ENCODE results near the gene PPP3CA. TPM values are rescaled to one million over a fixed set of nuclear protein-coding genes. Genes with fewer than 3 reads are reported as not detected.
A peak's percentile ranks its signal among the peaks of the same experiment; 100 is the strongest.

The PPP3CA gene
- total RNA-seq, 2 donors from 2014 or later, result 11.3 to 15.6 TPM

- H3K4me3 Mint-ChIP-seq, result no peak overlapping the region
- ATAC-seq (replicated peaks in 1 of 2) (no peak), DNase-seq (no peak)
- peaks cover 26% of the 10 kb centered on the region for H3K4me1 Mint-ChIP-seq (ENCODE audit: low read depth)
- H3K27ac Mint-ChIP-seq, result peak overlapping the region; percentile 5
- H3K36me3 Mint-ChIP-seq (ENCODE audit: insufficient read depth in 2 of 2), result peaks cover 0 to 1% of the 10 kb centered on the region in 2 donors
- no peaks in the 10 kb centered on the region for H3K9me3 Mint-ChIP-seq
- no peaks in the 10 kb centered on the region for H3K27me3 Mint-ChIP-seq (ENCODE audit: low read depth)
Measured at GRCh38 chr4:101230801-101231426, 116.4 kb downstream of the PPP3CA start.

GRCh38 chr4:101229116-101229515 is 118.2 kb downstream of the PPP3CA start:
- H3K4me3 Mint-ChIP-seq, result no peak overlapping the region
- peaks cover 0 to 1% of the 10 kb centered on the region in 2 donors for H3K36me3 Mint-ChIP-seq (ENCODE audit: insufficient read depth in 2 of 2)
- DNase-seq, result no peak
- H3K27me3 Mint-ChIP-seq (ENCODE audit: low read depth), result no peaks in the 10 kb centered on the region
- H3K4me1 Mint-ChIP-seq (ENCODE audit: low read depth), result peaks cover 23% of the 10 kb centered on the region
- ATAC-seq (replicated peaks in 1 of 2), result no peak
- no peaks in the 10 kb centered on the region for H3K9me3 Mint-ChIP-seq
- H3K27ac Mint-ChIP-seq, result no peak overlapping the region

GRCh38 chr4:101227715-101228114 is 119.6 kb downstream of the PPP3CA start:
- Mint-ChIP-seq H3K4me1 (ENCODE audit: low read depth) (peaks cover 23% of the 10 kb centered on the region), H3K9me3 (no peaks in the 10 kb centered on the region), H3K27me3 (ENCODE audit: low read depth) (no peaks in the 10 kb centered on the region), H3K36me3 (ENCODE audit: insufficient read depth in 2 of 2) (peaks cover 0 to 1% of the 10 kb centered on the region in 2 donors), H3K4me3 (no peak overlapping the region), H3K27ac (no peak overlapping the region)
- no peak for ATAC-seq (replicated peaks in 1 of 2)
- no peak for DNase-seq

DNA sequence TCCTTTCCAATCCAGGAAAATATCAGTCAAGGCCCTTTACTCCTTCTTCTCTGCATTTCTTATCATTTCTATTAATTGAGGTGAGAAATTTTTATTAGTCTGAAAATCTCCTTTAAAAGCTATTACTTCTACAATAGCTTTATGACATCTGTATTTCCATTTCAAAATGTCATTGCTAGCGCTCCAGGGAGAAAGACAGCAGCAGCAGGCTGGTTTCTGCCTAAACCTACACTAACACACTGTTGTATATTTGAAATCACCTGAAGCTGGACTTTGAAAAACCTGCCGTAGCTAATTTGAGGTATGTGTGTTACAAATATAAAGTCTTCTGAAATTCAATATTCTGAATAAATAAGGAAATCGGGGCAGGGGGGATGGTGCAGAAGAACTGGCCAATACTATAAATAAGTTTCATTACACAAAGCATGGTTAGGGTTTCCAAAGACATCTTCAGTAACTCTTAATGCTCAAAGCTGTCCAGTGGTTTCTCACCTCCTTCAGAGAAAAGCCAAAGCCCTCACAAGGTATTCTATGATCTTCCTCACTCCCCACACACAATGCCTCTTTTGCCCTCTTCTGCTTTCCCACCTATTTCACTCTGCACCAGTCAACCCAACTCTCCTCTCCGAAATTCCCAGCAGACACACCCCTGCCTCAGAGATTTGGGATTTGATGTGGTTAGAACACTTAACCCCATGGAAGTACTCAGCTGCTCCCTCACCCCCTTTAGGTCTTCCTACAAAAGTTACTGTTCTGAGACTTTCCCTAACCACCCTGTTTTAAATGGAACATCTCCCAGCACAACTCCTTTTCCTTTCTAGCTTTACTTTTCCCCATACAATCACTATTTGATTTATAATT is 122.7 kb downstream of the PPP3CA start:
- peaks cover 2% of the 10 kb centered on the region for H3K4me1 Mint-ChIP-seq (ENCODE audit: low read depth)
- H3K9me3 Mint-ChIP-seq, result no peaks in the 10 kb centered on the region
- H3K36me3 Mint-ChIP-seq (ENCODE audit: insufficient read depth in 2 of 2), result peaks cover 0 to 1% of the 10 kb centered on the region in 2 donors
- H3K27ac Mint-ChIP-seq, result peak overlapping the region; percentile 36
- ATAC-seq (replicated peaks in 1 of 2), result no peak
- H3K27me3 Mint-ChIP-seq (ENCODE audit: low read depth), result no peaks in the 10 kb centered on the region
- no peak overlapping the region for H3K4me3 Mint-ChIP-seq
- DNase-seq, result no peak

- no peaks in the 10 kb centered on the region for H3K9me3 Mint-ChIP-seq
- H3K4me1 Mint-ChIP-seq (ENCODE audit: low read depth), result no peaks in the 10 kb centered on the region
- DNase-seq (no peak), ATAC-seq (replicated peaks in 1 of 2) (no peak)
- H3K27me3 Mint-ChIP-seq (ENCODE audit: low read depth), result no peaks in the 10 kb centered on the region
- no peak overlapping the region for H3K4me3 Mint-ChIP-seq
- no peak overlapping the region for H3K27ac Mint-ChIP-seq
- no peaks in the 10 kb centered on the region for H3K36me3 Mint-ChIP-seq (ENCODE audit: insufficient read depth in 2 of 2)
Measured at GRCh38 chr4:101222156-101222845, 125.0 kb downstream of the PPP3CA start.

DNA sequence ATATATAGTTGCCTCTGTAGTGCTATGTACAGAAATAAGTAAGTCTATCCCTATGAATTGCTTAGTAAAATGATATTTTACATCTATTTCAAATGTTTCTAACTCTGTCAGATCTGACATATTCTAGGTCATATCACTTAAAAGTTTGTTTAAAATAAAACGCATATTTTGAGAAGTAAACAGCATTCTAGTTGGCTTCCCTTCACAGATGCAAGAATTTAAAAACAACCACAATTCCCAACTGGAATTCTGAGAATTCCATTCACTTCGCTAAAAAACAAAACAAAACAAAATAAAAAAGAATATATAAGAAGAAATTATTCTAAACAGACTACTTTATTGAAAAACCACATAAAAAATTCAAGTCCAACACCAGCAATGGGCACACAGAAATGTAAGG is 126.0 kb downstream of the PPP3CA start:
- ATAC-seq (replicated peaks in 1 of 2), result no peak
- no peaks in the 10 kb centered on the region for H3K36me3 Mint-ChIP-seq (ENCODE audit: insufficient read depth in 2 of 2)
- no peak overlapping the region for H3K4me3 Mint-ChIP-seq
- DNase-seq, result no peak
- no peaks in the 10 kb centered on the region for H3K27me3 Mint-ChIP-seq (ENCODE audit: low read depth)
- H3K9me3 Mint-ChIP-seq, result no peaks in the 10 kb centered on the region
- no peak overlapping the region for H3K27ac Mint-ChIP-seq
- H3K4me1 Mint-ChIP-seq (ENCODE audit: low read depth), result no peaks in the 10 kb centered on the region

DNA sequence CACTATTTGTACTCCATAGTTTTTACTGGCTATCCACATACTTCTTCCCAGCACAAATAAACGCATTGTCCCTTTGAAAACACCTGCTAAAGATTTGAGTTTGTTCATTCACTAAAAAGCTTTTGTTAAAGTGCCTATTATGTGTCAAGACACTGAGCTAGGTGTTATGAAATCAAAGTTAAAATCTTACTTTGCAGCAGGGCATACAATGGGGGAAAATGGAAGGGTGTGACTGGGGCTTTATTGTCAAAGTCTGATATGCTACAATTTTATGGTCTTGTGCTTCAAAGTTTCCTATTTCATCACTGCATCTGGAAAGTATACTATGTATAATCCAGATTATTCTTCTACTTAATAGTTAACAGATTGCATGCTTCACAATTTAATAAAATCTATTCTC is 128.4 kb downstream of the PPP3CA start:
- H3K4me3 Mint-ChIP-seq, result no peak overlapping the region
- DNase-seq, result no peak
- no peaks in the 10 kb centered on the region for H3K27me3 Mint-ChIP-seq (ENCODE audit: low read depth)
- no peaks in the 10 kb centered on the region for H3K4me1 Mint-ChIP-seq (ENCODE audit: low read depth)
- no peak overlapping the region for H3K27ac Mint-ChIP-seq
- H3K9me3 Mint-ChIP-seq, result peaks cover 0 to under 1% of the 10 kb centered on the region in 2 donors
- H3K36me3 Mint-ChIP-seq (ENCODE audit: insufficient read depth in 2 of 2), result no peaks in the 10 kb centered on the region
- ATAC-seq (replicated peaks in 1 of 2), result no peak

- no peak overlapping the region for H3K4me3 Mint-ChIP-seq
- ATAC-seq (replicated peaks in 1 of 2), result no peak
- H3K27me3 Mint-ChIP-seq (ENCODE audit: low read depth), result no peaks in the 10 kb centered on the region
- H3K36me3 Mint-ChIP-seq (ENCODE audit: insufficient read depth in 2 of 2), result no peaks in the 10 kb centered on the region
- H3K27ac Mint-ChIP-seq, result no peak overlapping the region
- DNase-seq, result no peak
- H3K4me1 Mint-ChIP-seq (ENCODE audit: low read depth), result no peaks in the 10 kb centered on the region
- H3K9me3 Mint-ChIP-seq, result peaks cover 0 to 2% of the 10 kb centered on the region in 2 donors
Measured at GRCh38 chr4:101218346-101218745, 129.0 kb downstream of the PPP3CA start.

GRCh38 chr4:101217353-101218031 is 129.8 kb downstream of the PPP3CA start:
- ATAC-seq (replicated peaks in 1 of 2) (no peak), DNase-seq (no peak)
- H3K27ac Mint-ChIP-seq, result no peak overlapping the region
- H3K36me3 Mint-ChIP-seq (ENCODE audit: insufficient read depth in 2 of 2), result no peaks in the 10 kb centered on the region
- no peak overlapping the region for H3K4me3 Mint-ChIP-seq
- no peaks in the 10 kb centered on the region for H3K4me1 Mint-ChIP-seq (ENCODE audit: low read depth)
- no peaks in the 10 kb centered on the region for H3K27me3 Mint-ChIP-seq (ENCODE audit: low read depth)
- H3K9me3 Mint-ChIP-seq, result peaks cover 0 to 2% of the 10 kb centered on the region in 2 donors

GRCh38 chr4:101211146-101211553 is 136.2 kb downstream of the PPP3CA start:
- DNase-seq, result no peak
- no peak overlapping the region for H3K27ac Mint-ChIP-seq
- H3K4me1 Mint-ChIP-seq (ENCODE audit: low read depth), result peaks cover 17% of the 10 kb centered on the region
- H3K9me3 Mint-ChIP-seq, result peaks cover 0 to 2% of the 10 kb centered on the region in 2 donors
- H3K36me3 Mint-ChIP-seq (ENCODE audit: insufficient read depth in 2 of 2), result no peaks in the 10 kb centered on the region
- no peaks in the 10 kb centered on the region for H3K27me3 Mint-ChIP-seq (ENCODE audit: low read depth)
- ATAC-seq (replicated peaks in 1 of 2), result no peak
- no peak overlapping the region for H3K4me3 Mint-ChIP-seq

- H3K4me1 Mint-ChIP-seq (ENCODE audit: low read depth), result peaks cover 25% of the 10 kb centered on the region
Measured at GRCh38 chr4:101210331-101210730, 137.0 kb downstream of the PPP3CA start.

GRCh38 chr4:101208171-101208570 is 139.2 kb downstream of the PPP3CA start:
- Mint-ChIP-seq H3K36me3 (ENCODE audit: insufficient read depth in 2 of 2) (no peaks in the 10 kb centered on the region), H3K27ac (no peak overlapping the region), H3K4me3 (no peak overlapping the region), H3K4me1 (ENCODE audit: low read depth) (peaks cover 31% of the 10 kb centered on the region), H3K27me3 (ENCODE audit: low read depth) (no peaks in the 10 kb centered on the region), H3K9me3 (no peaks in the 10 kb centered on the region)
- DNase-seq (no peak), ATAC-seq (replicated peaks in 1 of 2) (no peak)

More at GRCh38 chr4:101210331-101210730, 137.0 kb downstream of the PPP3CA start:
- Mint-ChIP-seq H3K27me3 (ENCODE audit: low read depth) (no peaks in the 10 kb centered on the region), H3K4me3 (no peak overlapping the region), H3K9me3 (peaks cover 0 to 2% of the 10 kb centered on the region in 2 donors), H3K27ac (no peak overlapping the region), H3K36me3 (ENCODE audit: insufficient read depth in 2 of 2) (no peaks in the 10 kb centered on the region)
- DNase-seq (no peak), ATAC-seq (replicated peaks in 1 of 2) (no peak)

GRCh38 chr4:101205916-101206315 is 141.4 kb downstream of the PPP3CA start:
- peak overlapping the region; percentile 41 to 45 for H3K4me3 Mint-ChIP-seq
- H3K4me1 Mint-ChIP-seq (ENCODE audit: low read depth), result peaks cover 31% of the 10 kb centered on the region
- no peaks in the 10 kb centered on the region for H3K9me3 Mint-ChIP-seq
- peak; percentile 100 for ATAC-seq (replicated peaks in 1 of 2)
- peak overlapping the region; percentile 47 for H3K27ac Mint-ChIP-seq
- peak; percentile 56 to 61 for DNase-seq
- H3K36me3 Mint-ChIP-seq (ENCODE audit: insufficient read depth in 2 of 2), result no peaks in the 10 kb centered on the region
- no peaks in the 10 kb centered on the region for H3K27me3 Mint-ChIP-seq (ENCODE audit: low read depth)

All from activated T-cell treated with anti-CD3 and anti-CD28 coated beads, Interleukin-2, amount 50 U/mL, for 72 hours (primary cell).